GM12878 (cell line): ENCODE results near the gene XPNPEP2. TPM values are rescaled to one million over a fixed set of nuclear protein-coding genes. Genes with fewer than 3 reads are reported as not detected.

Experiments used
- ATAC-seq: fragments of 200-7000 bp; cut with Tn5 transposase; 3 replicates; pipeline ENCODE4 v1.9.1; 2020; ENCODE audit warnings: mild to moderate bottlenecking, moderate library complexity
- BruUV-seq: library from RNA; stranded (reverse); fragments of 400-500 nt; replicated peaks from 2 replicates; lab custom pipeline; 2021; lab: Mats Ljungman, UMichigan
- CTCF ChIA-PET: fragments of 300-600 bp; sonication (Branson Sonifier 250); formaldehyde crosslinking; extraction: SDS; loops from one replicate; lab custom pipeline; 2021; ENCODE audit warnings: inconsistent platforms; lab: Yijun Ruan, JAX
- POLR2A ChIA-PET: fragments of 350-600 bp; formaldehyde crosslinking; extraction: SDS; loops from one replicate; lab custom pipeline; 2021; ENCODE audit warnings: inconsistent platforms; lab: Charles Lee
- RAD21 ChIA-PET: fragments of 300-600 bp; sonication (Branson Sonifier 250); formaldehyde crosslinking; loops from one replicate; lab custom pipeline; 2023; ENCODE audit warnings: antibody characterized with exemption; ENCODE audit not compliant: unreplicated experiment; lab: Charles Lee
- SMC1A ChIA-PET: fragments of 300-600 bp; sonication (Branson Sonifier 250); formaldehyde crosslinking; loops from one replicate; lab custom pipeline; 2023; ENCODE audit not compliant: unreplicated experiment, uncharacterized antibody; lab: Charles Lee
- DNase-seq: peaks from one replicate; pipeline ENCODE4 v3.0.0-alpha.2; 2011; ENCODE audit warnings: low read depth, low spot score
- FAIRE-seq: peaks from 3 replicates; lab custom pipeline; 2011; peaks lifted over from hg19 to GRCh38; lab: Jason Lieb, UNC
- H2AFZ ChIP-seq: 2 replicates; pipeline ENCODE4 v1.6.0; 2011; ENCODE audit warnings: low read depth, low read length, control low read depth; ENCODE audit not compliant: control insufficient read depth
- H3K27ac ChIP-seq: 2 replicates; pipeline ENCODE4 v1.5.1; 2011; ENCODE audit warnings: control low read depth; ENCODE audit not compliant: control insufficient read depth, insufficient read depth
- H3K27me3 ChIP-seq, 2 experiments: replicated peaks in 1 of 2; 2 replicates each; pipeline versions ENCODE4 v1.6.0 to v1.6.1; 2011; ENCODE audit warnings: low read length in 1 of 2; ENCODE audit not compliant: control insufficient read depth in 2 of 2, insufficient read depth in 2 of 2
- H3K36me3 ChIP-seq, 2 experiments: 2 replicates each; pipeline ENCODE4 v1.5.1; 2011; ENCODE audit warnings: low read length in 1 of 2; ENCODE audit not compliant: control insufficient read depth in 2 of 2, insufficient read depth in 2 of 2
- H3K4me1 ChIP-seq: 2 replicates; pipeline ENCODE4 v1.6.1; 2011; ENCODE audit warnings: mild to moderate bottlenecking, low read length, moderate library complexity, mixed read lengths; ENCODE audit not compliant: control insufficient read depth, insufficient read depth
- H3K4me2 ChIP-seq: 2 replicates; pipeline ENCODE4 v1.6.0; 2011; ENCODE audit warnings: control low read depth; ENCODE audit not compliant: control insufficient read depth, insufficient read depth
- H3K4me3 ChIP-seq: fragments of 200-600 bp; sonication (generic); 2 replicates; pipeline ENCODE4 v1.5.1; 2016
- H3K79me2 ChIP-seq: 2 replicates; pipeline ENCODE4 v1.6.0; 2011; ENCODE audit warnings: low read length; ENCODE audit not compliant: control insufficient read depth, insufficient read depth
- H3K9ac ChIP-seq: 2 replicates; pipeline ENCODE4 v1.8.0; 2011; ENCODE audit warnings: low read length, control low read depth, mixed read lengths; ENCODE audit not compliant: control insufficient read depth, insufficient read depth
- H3K9me3 ChIP-seq: replicated peaks from 3 replicates; pipeline ENCODE4 v1.5.1; 2011; ENCODE audit warnings: mild to moderate bottlenecking, low read length; ENCODE audit not compliant: control insufficient read depth, insufficient read depth
- H4K20me1 ChIP-seq: 2 replicates; pipeline ENCODE4 v1.6.0; 2011; ENCODE audit not compliant: control insufficient read depth, insufficient read depth
- CEBPZ ChIP-seq: fragments of 150-350 bp; IDR thresholded peaks from 2 replicates; pipeline ENCODE4 v1.6.1; 2016; ENCODE audit warnings: low read depth, low read length
- FOXM1 ChIP-seq: IDR thresholded peaks from 2 replicates; pipeline ENCODE4 v1.6.1; 2012; ENCODE audit warnings: low read depth, mild to moderate bottlenecking, inconsistent platforms, low read length, moderate library complexity
- GATAD2B ChIP-seq: fragments of 450-650 bp; conservative IDR thresholded peaks from 2 replicates; pipeline ENCODE4 v1.6.1; 2017; ENCODE audit warnings: low read depth, mild to moderate bottlenecking, moderate library complexity
- KDM1A ChIP-seq: fragments of 200-600 bp; sonication (generic); IDR thresholded peaks from 2 replicates; pipeline ENCODE4 v1.6.1; 2016; ENCODE audit warnings: borderline replicate concordance
- NFXL1 ChIP-seq: fragments of 450-650 bp; IDR thresholded peaks from 2 replicates; pipeline ENCODE4 v1.6.1; 2017; ENCODE audit warnings: antibody characterized with exemption, mild to moderate bottlenecking, borderline replicate concordance
- SMARCA5 ChIP-seq: fragments of 450-650 bp; IDR thresholded peaks from 2 replicates; pipeline ENCODE4 v1.6.1; 2017; ENCODE audit warnings: mild to moderate bottlenecking
- STAT1 ChIP-seq: fragments of 450-650 bp; conservative IDR thresholded peaks from 2 replicates; pipeline ENCODE4 v1.6.1; 2014; ENCODE audit warnings: antibody characterized with exemption, mild to moderate bottlenecking
- TCF12 ChIP-seq: IDR thresholded peaks from 2 replicates; pipeline ENCODE4 v1.6.1; 2011; ENCODE audit warnings: low read depth, mild to moderate bottlenecking, low read length
- USF1 ChIP-seq: IDR thresholded peaks from 2 replicates; pipeline ENCODE4 v1.6.1; 2011; ENCODE audit warnings: borderline replicate concordance, low read depth, mild to moderate bottlenecking, moderate library complexity, mixed read lengths, low read length; ENCODE audit not compliant: insufficient read depth; ENCODE audit errors: extremely low read length
- WGBS: methylation state at CpG from one replicate; pipeline ENCODE4 v1.1.6; 2016; ENCODE audit warnings: low lambda C conversion rate; ENCODE audit not compliant: insufficient replicate concordance, insufficient coverage; ENCODE audit errors: missing lambda C conversion rate; 5-methylcytosine and 5-hydroxymethylcytosine counted together
- in situ Hi-C: fragments of 300-500 bp; cut with MboI; formaldehyde crosslinking; loops from 9 replicates; pipeline ENCODE4 v1.14.3; 2018; ENCODE audit warnings: mixed read lengths
- intact Hi-C: fragments of 100-400 bp; cut with micrococcal nuclease; formaldehyde crosslinking; loops from one replicate; pipeline ENCODE4 v1.14.2; 2022; ENCODE audit not compliant: unreplicated experiment
- polyA plus RNA-seq, 11 experiments: library from polyadenylated mRNA; depleted of rRNA in 4 of 11; unstranded in 6 of 11; stranded (reverse) in 5 of 11; fragments of >200 nt; fragmentation: Nextera tagmentation in 4 of 11; fragmentation: Illumina TruSeq in 1 of 11; extraction: Ambion mirVana in 4 of 11; extraction: Trizol in 1 of 11; gene quantifications; 1 replicate in 1 of 11; 2 replicates in 10 of 11; pipeline versions ENCODE4 v1.2.1 to v1.2.3, GENCODE V29; 2011 to 2016; ENCODE audit warnings: inconsistent platforms in 2 of 11, missing spikeins in 2 of 11, low read depth in 1 of 11
- total RNA-seq, 4 experiments: library from RNA; depleted of rRNA in 3 of 4; stranded (reverse); fragments of >200 nt in 3 of 4; fragmentation: Illumina TruSeq in 1 of 4; extraction: Trizol in 1 of 4; gene quantifications; 2 replicates each; pipeline versions ENCODE4 v1.2.1 to v1.2.3, GENCODE V29; 2013 to 2021
- TF ChIP-seq, protein P1 (sequence below): fragments of 450-650 bp; IDR thresholded peaks from 2 replicates; pipeline ENCODE4 v1.6.1; 2017; ENCODE audit warnings: mild to moderate bottlenecking, moderate library complexity

The XPNPEP2 gene
- total and polyA plus RNA-seq, 10 of the 15 experiments (the other 5 are each of a cell fraction or from before 2014, with no cell fraction given), result 0.04 to 0.37 (median 0.15) TPM

- H2AFZ ChIP-seq, result no peak overlapping the region
- H3K4me1 ChIP-seq, result peaks cover 20% of the 10 kb centered on the region
- TF ChIP-seq SMARCA5 (no peak), GATAD2B (no peak), KDM1A (no peak), USF1 (no peak), STAT1 (no peak), TCF12 (no peak), NFXL1 (no peak), CEBPZ (no peak), FOXM1 (no peak)
- TF ChIP-seq, protein P1, sequence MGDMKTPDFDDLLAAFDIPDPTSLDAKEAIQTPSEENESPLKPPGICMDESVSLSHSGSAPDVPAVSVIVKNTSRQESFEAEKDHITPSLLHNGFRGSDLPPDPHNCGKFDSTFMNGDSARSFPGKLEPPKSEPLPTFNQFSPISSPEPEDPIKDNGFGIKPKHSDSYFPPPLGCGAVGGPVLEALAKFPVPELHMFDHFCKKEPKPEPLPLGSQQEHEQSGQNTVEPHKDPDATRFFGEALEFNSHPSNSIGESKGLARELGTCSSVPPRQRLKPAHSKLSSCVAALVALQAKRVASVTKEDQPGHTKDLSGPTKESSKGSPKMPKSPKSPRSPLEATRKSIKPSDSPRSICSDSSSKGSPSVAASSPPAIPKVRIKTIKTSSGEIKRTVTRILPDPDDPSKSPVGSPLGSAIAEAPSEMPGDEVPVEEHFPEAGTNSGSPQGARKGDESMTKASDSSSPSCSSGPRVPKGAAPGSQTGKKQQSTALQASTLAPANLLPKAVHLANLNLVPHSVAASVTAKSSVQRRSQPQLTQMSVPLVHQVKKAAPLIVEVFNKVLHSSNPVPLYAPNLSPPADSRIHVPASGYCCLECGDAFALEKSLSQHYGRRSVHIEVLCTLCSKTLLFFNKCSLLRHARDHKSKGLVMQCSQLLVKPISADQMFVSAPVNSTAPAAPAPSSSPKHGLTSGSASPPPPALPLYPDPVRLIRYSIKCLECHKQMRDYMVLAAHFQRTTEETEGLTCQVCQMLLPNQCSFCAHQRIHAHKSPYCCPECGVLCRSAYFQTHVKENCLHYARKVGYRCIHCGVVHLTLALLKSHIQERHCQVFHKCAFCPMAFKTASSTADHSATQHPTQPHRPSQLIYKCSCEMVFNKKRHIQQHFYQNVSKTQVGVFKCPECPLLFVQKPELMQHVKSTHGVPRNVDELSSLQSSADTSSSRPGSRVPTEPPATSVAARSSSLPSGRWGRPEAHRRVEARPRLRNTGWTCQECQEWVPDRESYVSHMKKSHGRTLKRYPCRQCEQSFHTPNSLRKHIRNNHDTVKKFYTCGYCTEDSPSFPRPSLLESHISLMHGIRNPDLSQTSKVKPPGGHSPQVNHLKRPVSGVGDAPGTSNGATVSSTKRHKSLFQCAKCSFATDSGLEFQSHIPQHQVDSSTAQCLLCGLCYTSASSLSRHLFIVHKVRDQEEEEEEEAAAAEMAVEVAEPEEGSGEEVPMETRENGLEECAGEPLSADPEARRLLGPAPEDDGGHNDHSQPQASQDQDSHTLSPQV, result no peak
- POLR2A ChIA-PET, result interaction anchor here (11.2 kb wide), 1 partner anchor 17 kb away, joined by 169 read pairs; no protein-coding TSS in a partner anchor
- H3K4me3 ChIP-seq, result no peak overlapping the region
- SMC1A ChIA-PET, result interaction anchor here (0.5 to 14.8 kb wide), 11 partner anchors 9 to 558 kb away, joined by 3 to 165 read pairs (median 4); no protein-coding TSS in a partner anchor
- H3K9me3 ChIP-seq, result no peaks in the 10 kb centered on the region
- no peaks in the 10 kb centered on the region for H3K27me3 ChIP-seq
- 74% methylated on average over 11 of the region's 11 CpGs for WGBS
- RAD21 ChIA-PET, result interaction anchor here (0.7 to 1.8 kb wide), 6 partner anchors 11 to 35 kb away, joined by 3 to 8 read pairs (median 4); no protein-coding TSS in a partner anchor
- in situ Hi-C loops (no loop called here), intact Hi-C loops (no loop called here)
- H3K9ac ChIP-seq, result no peak overlapping the region
- peak; percentile 7 for FAIRE-seq
- no peak overlapping the region for H3K27ac ChIP-seq
- H3K79me2 ChIP-seq, result peaks cover 47% of the 10 kb centered on the region
- CTCF ChIA-PET, result interaction anchor here (0.8 to 1.6 kb wide), 5 partner anchors 10 to 149 kb away, joined by 3 to 6 read pairs (median 4); partner anchors contain the start of gene XPNPEP2
- no peaks in the 10 kb centered on the region for H4K20me1 ChIP-seq
- ATAC-seq, result no peak
- no TSS peak for BruUV-seq
- no peak overlapping the region; the same call in 1 of the 2 replicates for H3K4me2 ChIP-seq
- H3K36me3 ChIP-seq, result peaks cover 9 to 23% of the 10 kb centered on the region in 2 experiments
- DNase-seq, result no peak
These were observed 48.7 kb downstream of the XPNPEP2 start for GRCh38 chrX:129787336-129788055.
